GM19351 (cell line): ENCODE data around the gene ZNF648.
"Not testable (repeated sequence)": the region's sequence is repeated elsewhere in the genome, so short reads cannot be mapped to it uniquely, and the experiment has no call there.

Experiments
- ATAC-seq: cut with Tn5 transposase; IDR thresholded peaks from one replicate; pipeline ENCODE4 v1.9.1; 2021; ENCODE audit warnings: mild to moderate bottlenecking, moderate library complexity; ENCODE audit not compliant: unreplicated experiment

ZNF648 gene

GRCh38 chr1:182032251-182032650 is 29.3 kb downstream of the ZNF648 start:
- no peak for ATAC-seq

GRCh38 chr1:182029379-182030331 is 31.9 kb downstream of the ZNF648 start:
- ATAC-seq, result peak; percentile 89

- ATAC-seq, result no peak
Measured at GRCh38 chr1:182029002-182029378, 32.5 kb downstream of the ZNF648 start.

- ATAC-seq, result no peak
Measured at GRCh38 chr1:182015360-182015759, 46.2 kb downstream of the ZNF648 start.

GRCh38 chr1:182010800-182011370 is 50.6 kb downstream of the ZNF648 start:
- not testable (repeated sequence) for ATAC-seq

GRCh38 chr1:182005398-182005797 is 56.1 kb downstream of the ZNF648 start:
- ATAC-seq, result not testable (repeated sequence)

- no peak for ATAC-seq
Measured at GRCh38 chr1:182004601-182005000, 56.9 kb downstream of the ZNF648 start.
